Stimulated activated naive CD8-positive, alpha-beta T cell treated with anti-CD3 and anti-CD28 coated beads, Interleukin-15, amount 100 ng/mL, for 72 hours (primary cell): ENCODE data around the gene ZNF518B.
"Not testable (repeated sequence)": the region's sequence is repeated elsewhere in the genome, so short reads cannot be mapped to it uniquely, and the experiment has no call there.

Experiments used
- ATAC-seq: fragments of 150-1000 bp; cut with Tn5 transposase; 2 replicates; pipeline ENCODE4 v1.10.0; 2021; ENCODE audit warnings: mild to moderate bottlenecking, moderate library complexity
- DNase-seq, 2 donors: peaks; one replicate each; pipeline ENCODE4 v3.0.0; 2021 to 2022
- H3K27ac Mint-ChIP-seq, 2 donors: one replicate each; pipeline ENCODE4 v1.8.0; 2022; ENCODE audit warnings: mild to moderate bottlenecking in 2 of 2, mixed read lengths in 2 of 2, moderate library complexity in 2 of 2
- H3K27me3 Mint-ChIP-seq: one replicate; pipeline ENCODE4 v1.8.0; 2022; ENCODE audit warnings: mixed read lengths
- H3K4me1 Mint-ChIP-seq: one replicate; pipeline ENCODE4 v1.8.0; 2022; ENCODE audit warnings: mild to moderate bottlenecking, mixed read lengths
- H3K4me3 Mint-ChIP-seq, 2 donors: one replicate each; pipeline ENCODE4 v1.8.0; 2022; ENCODE audit warnings: mild to moderate bottlenecking in 2 of 2, mixed read lengths in 2 of 2, moderate library complexity in 1 of 2
- H3K9me3 Mint-ChIP-seq, 2 donors: one replicate each; pipeline ENCODE4 v1.8.0; 2022; ENCODE audit warnings: mixed read lengths in 2 of 2

Gene ZNF518B

DNA sequence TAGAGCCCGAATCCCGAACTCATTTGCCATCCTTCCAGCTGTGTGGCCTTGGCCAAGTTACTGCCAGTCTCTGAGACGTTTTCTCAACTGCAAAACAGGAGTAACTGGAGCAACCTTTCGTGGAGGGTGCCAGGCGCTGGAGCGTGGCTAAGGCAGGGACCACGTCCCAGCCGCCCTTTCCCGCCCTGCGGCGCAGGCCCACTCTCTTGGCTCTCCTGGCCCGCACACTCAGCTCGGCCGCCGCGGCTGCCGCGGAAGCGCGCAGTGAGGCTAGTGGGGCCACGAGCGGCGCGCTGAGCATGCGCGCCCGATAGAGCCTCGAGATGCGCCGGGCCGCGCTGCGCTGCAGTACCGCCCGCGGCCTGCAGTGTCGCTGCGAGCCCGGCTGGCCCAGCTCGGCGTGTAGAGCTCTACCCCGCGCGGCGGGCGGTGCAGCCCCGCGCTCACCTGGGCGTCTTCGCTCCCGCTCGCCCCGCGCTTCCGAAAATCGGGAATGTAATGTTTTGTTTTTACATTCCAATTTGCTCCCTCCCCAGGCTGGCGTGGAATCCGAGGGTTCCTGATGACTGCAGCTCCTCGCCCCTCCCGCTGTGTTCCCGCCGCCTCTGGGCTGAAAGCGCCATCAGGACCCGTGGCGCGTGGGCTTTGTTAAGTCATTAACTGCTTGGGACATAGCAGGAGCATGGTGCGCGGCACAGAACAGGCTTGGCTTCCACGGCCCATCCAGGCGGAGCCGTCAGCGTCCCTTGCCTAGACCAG is 4.0 kb upstream of the ZNF518B start:
- Mint-ChIP-seq H3K9me3 (no peaks in the 10 kb centered on the region), H3K4me1 (peaks cover 33% of the 10 kb centered on the region), H3K4me3 (peak overlapping the region; percentile 82 to 85), H3K27ac (no peak overlapping the region), H3K27me3 (peaks cover 48% of the 10 kb centered on the region)
- peak; percentile 79 to 84 for DNase-seq
- ATAC-seq, result peak; percentile 83

DNA sequence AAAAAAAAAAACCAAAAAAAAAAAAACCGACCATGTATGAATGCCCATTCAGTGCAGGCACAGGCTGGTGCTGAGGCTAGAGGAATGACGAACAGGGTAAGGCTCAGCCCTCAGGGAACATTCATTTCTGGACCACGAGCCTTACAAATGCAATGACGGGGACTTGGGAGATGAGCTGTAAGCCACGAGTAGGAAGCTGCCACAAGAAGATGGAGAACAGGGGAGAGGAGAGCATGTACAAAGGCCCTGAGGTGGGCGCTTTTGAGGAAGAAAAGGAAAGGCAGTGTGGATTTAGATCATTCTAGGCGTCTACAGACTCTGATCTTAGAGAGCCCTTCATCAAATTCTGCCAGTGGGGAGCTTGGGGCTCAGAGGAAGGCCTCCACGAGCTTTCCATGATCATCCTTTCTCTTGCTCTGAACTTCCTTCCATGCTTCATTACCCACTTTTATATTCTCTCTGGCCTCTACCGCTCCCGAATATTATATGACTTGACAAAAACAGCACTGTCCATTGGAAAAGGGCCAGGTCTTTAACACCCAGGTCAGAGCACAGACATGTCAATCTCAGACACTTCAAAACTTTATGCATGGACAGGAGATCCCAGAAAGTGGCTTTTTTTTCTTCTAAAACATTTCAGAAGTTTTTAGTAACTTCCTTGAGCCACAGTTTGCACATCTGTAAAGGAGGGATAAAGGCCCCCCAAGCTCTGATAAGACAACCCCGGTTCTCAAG is 3.3 kb upstream of the ZNF518B start:
- peak overlapping the region in 1 of 2 donors; percentile 1 for H3K27ac Mint-ChIP-seq
- peak; percentile 48 for ATAC-seq

DNA sequence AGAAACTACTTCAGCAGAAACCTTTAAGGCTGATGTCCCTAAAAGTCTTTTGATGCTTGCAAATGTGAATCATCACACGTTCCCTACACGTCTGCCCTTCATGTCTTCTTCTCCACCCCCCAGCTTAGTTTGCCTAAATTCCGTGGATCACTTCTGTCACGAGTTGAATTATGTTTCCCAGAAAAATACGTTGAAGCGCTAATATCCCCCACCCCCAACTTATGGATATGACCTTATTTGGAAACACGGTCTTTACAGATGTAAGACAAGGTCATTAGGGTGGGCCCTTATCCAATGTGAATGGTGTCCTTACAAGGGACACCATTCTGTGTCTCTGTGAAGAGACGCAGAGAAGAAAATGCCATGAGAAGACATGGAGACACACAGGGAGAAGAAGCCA is 2.1 kb upstream of the ZNF518B start:
- no peak for DNase-seq

More for the DNA sequence above, 3.3 kb upstream of the ZNF518B start:
- DNase-seq, result peak in 1 of 2 donors; percentile 74
- Mint-ChIP-seq H3K4me3 (peak overlapping the region; percentile 73 to 85), H3K27me3 (peaks cover 48% of the 10 kb centered on the region), H3K9me3 (no peaks in the 10 kb centered on the region), H3K4me1 (peaks cover 36% of the 10 kb centered on the region)

DNA sequence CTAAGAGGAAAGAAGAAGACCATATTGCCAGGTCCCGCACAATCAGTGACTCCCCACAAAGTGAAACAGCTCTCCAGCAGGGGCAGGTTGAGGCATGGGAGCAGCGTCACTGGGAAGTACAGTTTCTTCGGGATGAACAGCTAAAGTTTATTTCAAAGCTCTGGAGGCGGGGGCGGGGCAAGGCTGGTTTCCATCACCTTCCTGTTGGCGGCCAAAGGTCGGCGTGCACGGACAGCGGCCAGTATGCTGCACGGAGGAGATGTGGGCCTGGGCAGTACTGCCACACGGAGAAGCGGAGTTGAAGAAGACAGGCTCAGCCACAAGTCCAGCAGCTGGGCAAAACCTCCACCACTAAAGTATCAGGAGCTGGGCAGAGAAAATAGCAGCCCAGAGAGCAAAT is 951 bp upstream of the ZNF518B start:
- H3K27ac Mint-ChIP-seq, result no peak overlapping the region
- peaks cover 28% of the 10 kb centered on the region for H3K27me3 Mint-ChIP-seq
- H3K4me1 Mint-ChIP-seq, result peaks cover 42% of the 10 kb centered on the region
- no peaks in the 10 kb centered on the region for H3K9me3 Mint-ChIP-seq
- DNase-seq, result no peak
- H3K4me3 Mint-ChIP-seq, result no peak overlapping the region
- no peak for ATAC-seq

More for the DNA sequence above, 2.1 kb upstream of the ZNF518B start:
- no peak overlapping the region for H3K27ac Mint-ChIP-seq
- H3K27me3 Mint-ChIP-seq, result peaks cover 37% of the 10 kb centered on the region
- H3K9me3 Mint-ChIP-seq, result no peaks in the 10 kb centered on the region
- peaks cover 42% of the 10 kb centered on the region for H3K4me1 Mint-ChIP-seq
- no peak for ATAC-seq
- no peak overlapping the region for H3K4me3 Mint-ChIP-seq

DNA sequence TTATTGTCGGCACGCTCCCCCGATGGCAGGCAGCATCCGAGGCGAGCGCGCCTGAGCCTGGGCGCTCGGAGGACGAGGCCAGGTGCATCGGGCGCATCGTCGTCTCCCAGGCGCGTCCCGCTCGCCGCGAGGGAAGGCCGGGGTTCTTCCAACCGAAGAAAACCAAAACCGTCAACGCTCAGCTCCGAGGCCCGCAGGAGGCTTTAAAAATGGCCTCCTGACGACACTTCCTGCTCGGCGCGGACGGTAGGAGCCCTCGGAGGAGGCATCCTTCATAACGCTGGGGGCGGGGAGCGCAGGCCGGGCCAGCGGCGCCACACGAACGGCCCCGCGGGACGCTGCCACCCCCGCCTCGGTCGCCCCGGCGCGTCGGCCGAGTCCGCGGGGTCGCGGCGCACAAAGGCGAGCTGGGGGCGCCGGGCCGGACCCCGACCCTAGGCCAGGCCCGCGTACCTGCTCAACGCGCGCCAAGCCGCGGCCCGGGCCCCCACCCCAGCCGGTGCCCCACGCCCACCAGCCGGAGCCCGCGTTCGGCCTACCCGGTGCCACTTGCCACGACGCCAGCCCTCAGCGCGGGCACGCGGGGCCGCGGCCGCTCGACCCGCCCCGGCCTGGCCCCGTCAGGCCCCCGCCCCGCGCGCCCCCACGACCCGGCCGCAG is 501 bp downstream of the ZNF518B start:
- DNase-seq, result peak; percentile 65 to 73
- H3K27me3 Mint-ChIP-seq, result peaks cover 13% of the 10 kb centered on the region
- peak; percentile 75 for ATAC-seq
- peaks cover 35% of the 10 kb centered on the region for H3K4me1 Mint-ChIP-seq
- peaks cover 0 to 7% of the 10 kb centered on the region in 2 donors for H3K9me3 Mint-ChIP-seq
- H3K4me3 Mint-ChIP-seq, result peak overlapping the region; percentile 89 to 96
- H3K27ac Mint-ChIP-seq, result peak overlapping the region; percentile 95 to 98

DNA sequence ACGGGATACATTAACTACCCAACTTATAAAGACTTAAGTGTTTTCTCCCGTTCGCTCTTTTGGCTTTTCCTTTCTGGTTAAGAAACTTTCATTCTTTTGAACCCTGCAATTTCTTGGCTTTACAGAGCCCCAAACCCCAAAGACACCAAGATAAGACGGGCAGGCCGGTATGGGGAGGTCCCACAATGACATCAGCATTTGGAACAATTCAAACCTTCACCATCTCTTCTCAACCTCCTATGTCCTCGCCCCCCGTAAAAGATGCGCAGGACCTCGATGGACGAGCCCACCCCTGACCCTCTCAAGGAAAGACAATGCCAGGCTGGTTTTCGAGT is 999 bp downstream of the ZNF518B start:
- no peak for DNase-seq
- no peak for ATAC-seq
- H3K9me3 Mint-ChIP-seq, result peaks cover 0 to 7% of the 10 kb centered on the region in 2 donors
- H3K4me3 Mint-ChIP-seq, result peak overlapping the region; percentile 89 to 96
- peaks cover 8% of the 10 kb centered on the region for H3K27me3 Mint-ChIP-seq
- peaks cover 30% of the 10 kb centered on the region for H3K4me1 Mint-ChIP-seq
- peak overlapping the region; percentile 95 to 98 for H3K27ac Mint-ChIP-seq

DNA sequence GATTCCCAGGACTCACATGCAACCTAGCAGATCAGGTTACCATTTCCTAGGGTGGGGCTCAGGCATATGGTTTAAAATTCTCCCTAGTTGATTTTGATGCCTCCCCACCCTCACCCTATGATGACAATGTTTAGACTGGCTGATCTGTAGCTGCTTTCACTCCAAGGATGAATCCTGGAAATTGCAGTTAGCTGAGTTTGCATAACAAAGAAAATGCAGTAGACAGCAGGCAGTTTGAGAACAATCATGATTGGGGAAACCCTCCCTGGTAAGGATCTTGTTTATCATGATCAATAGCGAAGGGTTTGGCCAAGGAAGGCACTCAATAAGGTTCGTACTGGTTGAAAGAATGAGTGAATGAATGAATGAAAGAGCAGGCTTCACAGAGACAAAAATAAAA is 2.1 kb downstream of the ZNF518B start:
- ATAC-seq (no peak), DNase-seq (no peak)
- Mint-ChIP-seq H3K4me1 (peaks cover 30% of the 10 kb centered on the region), H3K9me3 (peaks cover 0 to 16% of the 10 kb centered on the region in 2 donors), H3K27ac (no peak overlapping the region), H3K27me3 (peaks cover 8% of the 10 kb centered on the region), H3K4me3 (no peak overlapping the region)

DNA sequence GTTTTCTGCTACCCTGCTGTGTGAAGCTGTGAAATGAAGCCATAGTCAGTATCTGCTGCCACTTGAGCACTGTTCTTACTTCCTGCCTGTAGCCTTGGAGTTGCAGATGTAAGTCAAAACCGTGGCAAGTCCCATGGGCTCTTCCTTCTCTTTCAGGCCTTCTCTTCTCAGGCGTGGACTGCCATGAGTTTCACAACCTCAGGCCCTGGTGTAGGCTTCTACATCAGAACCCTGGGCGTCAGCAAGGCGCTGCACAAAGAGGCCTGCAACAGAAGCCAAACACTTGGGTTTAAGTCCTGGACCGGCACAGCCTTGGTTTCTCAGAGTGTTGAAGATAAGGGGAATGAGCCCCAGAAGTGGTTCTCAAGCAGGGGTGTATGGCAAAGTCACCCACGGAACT is 2.5 kb downstream of the ZNF518B start:
- no peak for ATAC-seq
- Mint-ChIP-seq H3K4me3 (no peak overlapping the region), H3K27ac (no peak overlapping the region), H3K27me3 (peaks cover 8% of the 10 kb centered on the region), H3K4me1 (peaks cover 30% of the 10 kb centered on the region), H3K9me3 (peaks cover 1 to 17% of the 10 kb centered on the region in 2 donors)
- DNase-seq, result no peak

DNA sequence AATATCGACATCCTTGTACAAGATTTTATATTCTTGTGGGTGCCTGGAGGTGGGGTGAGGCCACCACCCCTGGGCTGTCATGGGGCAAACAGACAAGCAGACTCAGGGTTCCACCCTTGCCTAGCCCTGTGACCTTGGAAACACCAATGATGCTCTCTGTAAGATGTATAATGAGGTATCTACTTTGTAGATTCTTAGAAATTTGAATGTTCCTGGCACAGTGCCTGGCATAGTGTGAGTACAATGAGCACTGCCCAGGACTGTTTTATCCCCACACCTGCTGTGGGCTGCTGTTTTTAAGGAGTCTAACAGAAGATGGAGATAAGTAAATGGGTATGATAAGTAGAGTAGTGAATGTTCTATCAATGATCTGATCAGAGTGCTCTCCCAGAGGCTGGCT is 3.1 kb downstream of the ZNF518B start:
- DNase-seq, result no peak
- Mint-ChIP-seq H3K27me3 (peaks cover 8% of the 10 kb centered on the region), H3K4me3 (no peak overlapping the region), H3K9me3 (peaks cover 7 to 17% of the 10 kb centered on the region in 2 donors), H3K27ac (no peak overlapping the region), H3K4me1 (peaks cover 24% of the 10 kb centered on the region)
- no peak for ATAC-seq

DNA sequence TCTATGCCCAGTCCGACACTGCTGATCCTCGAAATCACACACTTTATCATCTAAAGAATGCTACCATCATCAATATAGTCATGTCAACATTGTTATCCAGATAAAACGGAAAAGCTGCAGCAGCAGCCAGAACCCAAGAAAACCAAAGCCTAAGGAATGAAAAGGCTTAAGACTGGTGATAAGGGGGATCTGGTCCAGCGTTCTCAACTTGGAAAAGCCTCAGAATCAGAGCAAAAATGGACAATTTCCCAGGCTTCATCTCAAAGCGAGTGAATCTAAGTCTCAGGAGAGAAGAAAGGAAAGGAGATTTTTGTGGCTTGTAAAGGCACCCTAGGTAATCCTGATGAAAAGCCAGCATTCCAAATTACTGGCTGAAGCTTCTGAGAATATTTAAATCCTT is 8.2 kb downstream of the ZNF518B start:
- Mint-ChIP-seq H3K27ac (no peak overlapping the region), H3K9me3 (peaks cover 38 to 47% of the 10 kb centered on the region in 2 donors), H3K4me3 (no peak overlapping the region), H3K4me1 (no peaks in the 10 kb centered on the region), H3K27me3 (no peaks in the 10 kb centered on the region)
- no peak for ATAC-seq
- no peak for DNase-seq

DNA sequence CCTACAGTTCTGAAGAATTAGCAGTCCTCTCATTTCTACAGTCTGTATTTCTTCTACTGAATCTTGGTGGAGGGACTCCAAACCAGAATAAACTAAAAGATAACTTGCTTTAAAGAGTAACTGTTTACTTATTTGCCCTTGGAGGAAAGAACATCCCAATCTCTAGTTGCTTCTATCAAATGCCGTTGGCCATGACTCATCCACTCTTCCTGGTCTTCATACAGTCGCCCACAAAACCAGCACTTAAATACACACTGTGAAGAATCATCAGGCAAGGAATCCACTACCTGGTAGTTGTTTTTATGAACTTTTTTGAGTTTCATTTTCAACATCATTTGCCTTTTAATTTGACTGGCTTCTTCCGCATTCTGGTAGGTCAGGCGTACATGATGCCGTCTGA is 14.2 kb downstream of the ZNF518B start:
- Mint-ChIP-seq H3K9me3 (peaks cover 36 to 47% of the 10 kb centered on the region in 2 donors), H3K4me1 (peaks cover 9% of the 10 kb centered on the region), H3K4me3 (no peak overlapping the region)

DNA sequence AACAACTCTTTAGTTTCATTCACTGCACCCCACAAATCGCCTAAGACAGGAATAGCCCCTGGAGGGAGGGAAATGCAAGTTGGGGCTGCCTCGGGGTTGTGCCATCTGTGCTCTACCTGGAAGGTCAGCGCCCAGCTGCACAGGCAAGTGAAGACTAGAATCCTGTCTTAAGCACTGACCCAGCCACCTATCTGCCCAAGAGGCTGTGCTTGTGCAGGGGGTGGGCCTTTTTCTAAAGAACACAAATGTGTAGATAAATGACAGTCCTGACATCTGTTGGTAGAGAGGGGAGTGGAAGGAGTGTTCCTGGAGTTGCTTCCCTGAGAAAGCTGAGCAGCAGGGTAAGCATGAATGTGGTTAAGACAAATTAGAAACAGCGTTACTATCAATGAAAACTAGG is 15.7 kb downstream of the ZNF518B start:
- H3K4me3 Mint-ChIP-seq, result no peak overlapping the region
- no peak overlapping the region for H3K27ac Mint-ChIP-seq
- ATAC-seq, result no peak
- peaks cover 24 to 36% of the 10 kb centered on the region in 2 donors for H3K9me3 Mint-ChIP-seq
- no peaks in the 10 kb centered on the region for H3K27me3 Mint-ChIP-seq
- no peak for DNase-seq
- H3K4me1 Mint-ChIP-seq, result peaks cover 9% of the 10 kb centered on the region

More for the DNA sequence above, 14.2 kb downstream of the ZNF518B start:
- Mint-ChIP-seq H3K27ac (peak overlapping the region in 1 of 2 donors; percentile 28), H3K27me3 (no peaks in the 10 kb centered on the region)
- DNase-seq (no peak), ATAC-seq (no peak)

DNA sequence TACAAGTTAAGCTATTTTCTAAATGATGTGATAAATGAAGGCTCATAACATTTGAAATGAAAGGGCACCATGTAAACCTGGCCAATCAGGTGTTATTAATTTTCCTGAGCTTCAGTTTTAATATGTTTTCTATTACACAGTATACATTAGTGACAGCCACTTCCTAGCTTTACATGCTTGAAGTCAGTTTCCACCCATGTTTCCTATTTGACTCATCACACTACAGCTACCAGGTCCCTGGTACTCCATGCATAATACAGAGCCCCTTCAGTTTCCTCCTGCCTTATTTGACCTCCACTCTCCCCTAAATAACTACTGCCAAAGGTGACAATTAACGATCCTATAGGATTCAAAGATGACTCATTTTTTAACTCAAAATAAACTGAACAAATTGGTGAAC is 18.3 kb downstream of the ZNF518B start:
- H3K27ac Mint-ChIP-seq, result no peak overlapping the region
- no peak for DNase-seq

DNA sequence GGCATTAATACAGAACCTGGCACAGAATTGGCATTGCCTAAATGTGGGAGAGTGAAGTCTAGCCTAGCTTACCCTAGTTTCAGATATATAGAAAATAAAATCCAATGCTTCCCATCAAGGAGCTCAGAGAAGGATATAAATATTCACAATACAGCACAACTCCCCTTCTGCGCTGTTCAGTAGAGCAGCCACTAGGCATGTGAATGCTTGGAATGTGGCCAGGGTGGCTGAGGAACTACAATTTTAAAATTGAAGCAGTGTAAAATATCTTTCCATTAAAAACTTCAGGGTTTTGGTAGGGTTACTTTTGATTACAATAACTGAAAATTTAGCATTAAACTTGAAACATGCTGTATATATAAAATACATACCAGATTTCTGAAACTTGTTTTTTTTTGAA is 19.5 kb downstream of the ZNF518B start:
- DNase-seq (no peak), ATAC-seq (no peak)
- H3K4me3 Mint-ChIP-seq, result no peak overlapping the region
- H3K27ac Mint-ChIP-seq, result no peak overlapping the region
- peaks cover 4% of the 10 kb centered on the region for H3K4me1 Mint-ChIP-seq
- H3K9me3 Mint-ChIP-seq, result peaks cover 8 to 17% of the 10 kb centered on the region in 2 donors
- H3K27me3 Mint-ChIP-seq, result no peaks in the 10 kb centered on the region

More for the DNA sequence above, 18.3 kb downstream of the ZNF518B start:
- peaks cover 9% of the 10 kb centered on the region for H3K4me1 Mint-ChIP-seq
- H3K4me3 Mint-ChIP-seq, result no peak overlapping the region
- no peaks in the 10 kb centered on the region for H3K27me3 Mint-ChIP-seq
- peaks cover 16 to 26% of the 10 kb centered on the region in 2 donors for H3K9me3 Mint-ChIP-seq
- peak; percentile 72 for ATAC-seq

DNA sequence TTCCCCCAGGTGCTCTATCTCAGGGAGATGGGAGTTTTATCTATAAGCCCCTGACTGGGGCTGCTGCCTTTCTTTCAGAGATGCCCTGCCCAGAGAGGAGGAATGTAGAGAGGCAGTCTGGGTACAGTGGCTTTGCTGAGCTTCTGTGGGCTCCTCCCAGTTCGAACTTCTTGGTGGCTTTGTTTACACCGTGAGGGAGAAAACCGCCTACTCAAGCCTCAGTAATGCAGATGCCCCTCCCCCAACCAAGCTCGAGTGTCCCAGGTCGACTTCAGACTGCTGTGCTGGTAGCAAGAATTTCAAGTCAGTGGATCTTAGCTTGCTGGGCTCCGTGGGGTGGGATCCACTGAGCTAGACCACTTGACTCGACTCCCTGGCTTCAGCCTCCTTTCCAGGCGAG is 29.5 kb downstream of the ZNF518B start:
- not testable (repeated sequence) for H3K4me3 Mint-ChIP-seq, H3K27me3 Mint-ChIP-seq, ATAC-seq, DNase-seq, H3K4me1 Mint-ChIP-seq, H3K27ac Mint-ChIP-seq
- H3K9me3 Mint-ChIP-seq, result peaks cover 11 to 13% of the 10 kb centered on the region in 2 donors
